Keratinocyte (primary cell): ENCODE results near the gene KAT6B. TPM values are rescaled to one million over a fixed set of nuclear protein-coding genes. Genes with fewer than 3 reads are reported as not detected.

Experiments used
- DNase-seq: peaks from one replicate; pipeline ENCODE4 v3.0.0-alpha.2; 2011; ENCODE audit warnings: low read depth, missing footprints, low spot score
- FAIRE-seq: peaks from 2 replicates; lab custom pipeline; 2011; peaks lifted over from hg19 to GRCh38; lab: Jason Lieb, UNC
- H2AFZ ChIP-seq: 2 replicates; pipeline ENCODE4 v1.6.0; 2012; ENCODE audit warnings: low read length, control low read depth, inconsistent platforms; ENCODE audit not compliant: control insufficient read depth
- H3K27ac ChIP-seq: 2 replicates; pipeline ENCODE4 v1.5.1; 2011; ENCODE audit warnings: low read length; ENCODE audit not compliant: control insufficient read depth, insufficient read depth
- H3K27me3 ChIP-seq: 3 replicates; pipeline ENCODE4 v1.6.0; 2011; ENCODE audit warnings: low read length; ENCODE audit not compliant: control insufficient read depth, insufficient read depth; ENCODE audit errors: extremely low read depth
- H3K36me3 ChIP-seq, 2 experiments: 2 replicates in 1 of 2; 3 replicates in 1 of 2; pipeline ENCODE4 v1.5.1; 2011; ENCODE audit warnings: low read length in 2 of 2, mild to moderate bottlenecking in 1 of 2; ENCODE audit not compliant: control insufficient read depth in 2 of 2, insufficient read depth in 2 of 2; ENCODE audit errors: extremely low read depth in 1 of 2
- H3K4me1 ChIP-seq: 3 replicates; pipeline ENCODE4 v1.5.1; 2011; ENCODE audit warnings: low read length; ENCODE audit not compliant: control insufficient read depth, insufficient read depth; ENCODE audit errors: extremely low read depth
- H3K4me2 ChIP-seq: 3 replicates; pipeline ENCODE4 v1.6.0; 2011; ENCODE audit warnings: low read depth, low read length; ENCODE audit not compliant: control insufficient read depth, insufficient read depth; ENCODE audit errors: extremely low read depth
- H3K4me3 ChIP-seq, 3 experiments: fragments of 200-600 bp in 1 of 3; sonication (generic) in 1 of 3; 2 replicates in 2 of 3; 3 replicates in 1 of 3; pipeline ENCODE4 v1.5.1; 2011 to 2016; ENCODE audit warnings: low read length in 3 of 3, mild to moderate bottlenecking in 3 of 3, control low read depth in 2 of 3, inconsistent platforms in 1 of 3, low read depth in 1 of 3, mixed read lengths in 1 of 3, mixed run types in 1 of 3, moderate library complexity in 1 of 3; ENCODE audit not compliant: control insufficient read depth in 2 of 3, insufficient read depth in 2 of 3; ENCODE audit errors: extremely low read depth in 1 of 3
- H3K79me2 ChIP-seq: 2 replicates; pipeline ENCODE4 v1.6.0; 2012; ENCODE audit warnings: low read length; ENCODE audit not compliant: control insufficient read depth, insufficient read depth
- H3K9ac ChIP-seq: 3 replicates; pipeline ENCODE4 v1.6.0; 2011; ENCODE audit warnings: low read length; ENCODE audit not compliant: control insufficient read depth, insufficient read depth; ENCODE audit errors: extremely low read depth
- H3K9me1 ChIP-seq: 3 replicates; pipeline ENCODE4 v1.6.0; 2011; ENCODE audit warnings: low read length; ENCODE audit not compliant: control insufficient read depth, insufficient read depth; ENCODE audit errors: extremely low read depth
- H3K9me3 ChIP-seq: 2 replicates; pipeline ENCODE4 v1.5.1; 2012; ENCODE audit warnings: low read depth, low read length; ENCODE audit not compliant: control insufficient read depth
- H4K20me1 ChIP-seq: 3 replicates; pipeline ENCODE4 v1.6.0; 2011; ENCODE audit warnings: low read length; ENCODE audit not compliant: control insufficient read depth, insufficient read depth; ENCODE audit errors: extremely low read depth
- CTCF ChIP-seq, 3 experiments: IDR thresholded peaks in 1 of 3; conservative IDR thresholded peaks in 1 of 3; optimal IDR thresholded peaks in 1 of 3; 2 replicates in 2 of 3; 3 replicates in 1 of 3; pipeline versions ENCODE3 to v1.5.1; 2011; ENCODE audit warnings: low read length in 3 of 3, mild to moderate bottlenecking in 3 of 3, moderate library complexity in 2 of 3, control low read depth in 1 of 3, inconsistent platforms in 1 of 3; ENCODE audit not compliant: insufficient read depth in 2 of 3; ENCODE audit errors: extremely low read depth in 1 of 3
- EZH2 ChIP-seq: IDR thresholded peaks from one replicate; pipeline ENCODE4 v1.6.1; 2012; ENCODE audit warnings: inconsistent platforms, mild to moderate bottlenecking, low read length, moderate library complexity
- dilution Hi-C: fragments of 300-500 bp; cut with MboI; formaldehyde crosslinking; loops from one replicate; pipeline ENCODE4 v1.7.0; 2020; ENCODE audit warnings: low sequenced_read_pairs; ENCODE audit not compliant: extremely low pct_ligation_motif_present
- polyA plus RNA-seq, 5 experiments: library from polyadenylated mRNA; depleted of rRNA in 3 of 5; stranded (reverse) in 3 of 5; stranded (forward) in 1 of 5; unstranded in 1 of 5; fragments of >200 nt; gene quantifications; 1 replicate in 1 of 5; 2 replicates in 3 of 5; 3 replicates in 1 of 5; pipeline versions ENCODE4 v1.2.1 to v1.2.3, GENCODE V29; 2011 to 2012; ENCODE audit warnings: missing spikeins in 2 of 5, low read depth in 1 of 5, low replicate concordance in 1 of 5

KAT6B gene
- polyA plus RNA-seq, 1 donor (not counting 4 experiments of a cell fraction or from before 2014, with no cell fraction given) = 2.9 TPM

DNA sequence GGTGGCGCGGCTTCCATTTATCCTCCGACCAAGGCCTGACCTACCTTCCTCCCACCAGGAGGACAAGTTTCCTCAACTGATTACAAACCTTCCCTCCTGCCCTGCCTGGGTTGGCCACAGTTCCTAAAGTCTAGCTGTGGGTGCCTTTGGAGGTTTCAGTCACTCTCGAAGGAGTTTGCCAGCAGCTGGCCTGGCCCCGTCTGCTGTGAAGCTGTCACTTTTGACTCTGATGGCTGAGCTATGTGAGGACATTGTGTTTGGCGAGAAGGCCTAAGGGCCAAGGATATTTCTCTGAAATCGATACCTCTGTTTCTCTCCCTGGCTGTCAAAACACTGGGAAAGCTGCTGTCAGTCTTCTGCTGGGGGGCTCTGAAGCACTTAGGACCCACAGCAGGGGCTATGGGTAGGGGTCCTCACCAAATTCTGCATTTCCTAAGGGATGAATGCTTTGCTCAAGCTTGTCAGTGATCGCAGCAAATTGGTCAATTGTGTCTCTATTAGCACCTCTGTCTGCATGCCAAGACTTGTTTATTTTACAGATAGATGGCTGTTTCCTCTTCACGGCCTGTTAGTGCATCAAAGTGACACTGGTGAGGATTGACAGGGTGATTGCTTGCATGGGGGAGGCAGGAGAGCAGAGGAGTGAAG, 253.2 kb downstream of the KAT6B start:
- dilution Hi-C loops = no loop called here
- Histone ChIP-seq H4K20me1 (no peaks in the 10 kb centered on the region), H3K4me3 (no peak overlapping the region), H3K4me1 (peaks cover 11% of the 10 kb centered on the region), H2AFZ (peak overlapping the region; percentile 47), H3K9me1 (no peaks in the 10 kb centered on the region), H3K9me3 (no peaks in the 10 kb centered on the region), H3K79me2 (no peaks in the 10 kb centered on the region), H3K27me3 (no peaks in the 10 kb centered on the region), H3K4me2 (no peak overlapping the region), H3K36me3 (no peaks in the 10 kb centered on the region), H3K27ac (no peak overlapping the region), H3K9ac (no peak overlapping the region)
- FAIRE-seq (peak; percentile 68), DNase-seq (no peak)
- TF ChIP-seq CTCF (optimal IDR thresholded peaks at IDR 0.05 in 1 of 3, IDR thresholded peaks at IDR 0.05 in 1 of 3, conservative IDR thresholded peaks at IDR 0.05 in 1 of 3; ENCODE audit: extremely low read depth in 1 of 3, insufficient read depth in 2 of 3, low read length in 3 of 3) = no peak
- TF ChIP-seq EZH2 = no peak

GRCh38 chr10:75080554-75080953, 254.2 kb downstream of the KAT6B start:
- Histone ChIP-seq H3K79me2 (no peaks in the 10 kb centered on the region), H2AFZ (no peak overlapping the region), H3K4me1 (peaks cover 11% of the 10 kb centered on the region), H3K9me1 (no peaks in the 10 kb centered on the region), H3K27ac (no peak overlapping the region), H3K27me3 (no peaks in the 10 kb centered on the region), H3K9me3 (no peaks in the 10 kb centered on the region), H3K4me2 (no peak overlapping the region), H3K36me3 (no peaks in the 10 kb centered on the region), H3K4me3 (no peak overlapping the region), H3K9ac (no peak overlapping the region), H4K20me1 (no peaks in the 10 kb centered on the region)
- dilution Hi-C loops = no loop called here
- TF ChIP-seq CTCF (optimal IDR thresholded peaks at IDR 0.05 in 1 of 3, IDR thresholded peaks at IDR 0.05 in 1 of 3, conservative IDR thresholded peaks at IDR 0.05 in 1 of 3; ENCODE audit: extremely low read depth in 1 of 3, insufficient read depth in 2 of 3, low read length in 3 of 3) = no peak
- DNase-seq (no peak), FAIRE-seq (no peak)
